HUES6 (cell line): ENCODE results near the gene DVL3.

Experiments used
- H3K27ac ChIP-seq: 2 replicates; pipeline ENCODE4 v1.7.0; 2013; ENCODE audit warnings: low read depth, mild to moderate bottlenecking, low read length, inconsistent platforms
- H3K27me3 ChIP-seq: 2 replicates; pipeline ENCODE4 v1.6.1; 2013; ENCODE audit warnings: low read length; ENCODE audit not compliant: control insufficient read depth, insufficient read depth
- H3K36me3 ChIP-seq: 2 replicates; pipeline ENCODE4 v1.6.1; 2013; ENCODE audit warnings: low read length; ENCODE audit not compliant: control insufficient read depth, insufficient read depth
- H3K4me1 ChIP-seq: 2 replicates; pipeline ENCODE4 v1.6.1; 2013; ENCODE audit warnings: low read length; ENCODE audit not compliant: control insufficient read depth, insufficient read depth
- H3K4me3 ChIP-seq: 2 replicates; pipeline ENCODE4 v1.5.1; 2013; ENCODE audit warnings: low read depth, low read length
- H3K9ac ChIP-seq: one replicate; pipeline ENCODE4 v1.6.1; 2013; ENCODE audit warnings: mild to moderate bottlenecking, low read length
- H3K9me3 ChIP-seq: 2 replicates; pipeline ENCODE4 v1.6.1; 2013; ENCODE audit warnings: low read depth, low read length; ENCODE audit not compliant: control insufficient read depth, insufficient read depth

DVL3 gene

DNA sequence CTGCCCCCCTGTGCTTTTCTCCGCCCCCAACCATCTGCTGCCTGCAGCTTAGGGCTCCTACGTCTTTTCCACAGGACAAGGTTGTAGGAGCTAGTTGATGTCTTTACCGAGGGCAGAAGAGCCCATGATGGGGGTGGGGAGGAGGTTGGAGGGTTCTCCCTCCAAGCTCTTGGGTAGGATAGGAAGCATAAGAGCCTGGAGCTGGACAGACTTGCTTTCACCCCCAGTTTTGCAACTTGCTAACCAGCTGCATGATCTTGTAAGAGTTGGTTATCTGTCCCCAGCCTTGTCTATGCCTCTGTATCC is 31.7 kb downstream of the DVL3 start:
- Histone ChIP-seq H3K4me1 (peaks cover 19% of the 10 kb centered on the region), H3K27ac (no peak overlapping the region)

DNA sequence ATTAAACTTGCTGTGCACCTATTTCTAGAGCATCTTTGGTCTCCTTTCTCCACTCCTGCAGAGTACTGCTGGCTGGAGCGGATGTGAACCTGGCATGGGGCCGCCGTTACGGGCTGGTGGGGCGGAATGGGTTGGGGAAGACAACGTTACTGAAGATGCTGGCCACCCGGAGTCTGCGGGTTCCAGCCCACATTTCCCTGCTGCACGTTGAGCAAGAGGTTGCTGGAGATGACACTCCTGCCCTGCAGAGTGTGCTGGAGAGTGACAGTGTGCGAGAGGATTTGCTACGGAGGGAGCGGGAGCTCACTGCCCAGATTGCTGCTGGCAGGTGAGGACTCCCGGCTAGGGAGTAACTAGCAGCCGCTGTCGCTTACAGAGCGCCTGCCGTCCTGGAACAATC is 32.9 kb downstream of the DVL3 start:
- Histone ChIP-seq H3K27me3 (no peaks in the 10 kb centered on the region), H3K27ac (no peak overlapping the region), H3K4me3 (no peak overlapping the region), H3K9ac (no peak overlapping the region), H3K36me3 (peaks cover 73% of the 10 kb centered on the region), H3K9me3 (no peaks in the 10 kb centered on the region), H3K4me1 (peaks cover 19% of the 10 kb centered on the region)

More for the DNA sequence above, 31.7 kb downstream of the DVL3 start:
- H3K9me3 ChIP-seq, result no peaks in the 10 kb centered on the region
- peak overlapping the region; percentile 91 for H3K9ac ChIP-seq
- peak overlapping the region; percentile 95 for H3K4me3 ChIP-seq
- H3K27me3 ChIP-seq, result no peaks in the 10 kb centered on the region
- H3K36me3 ChIP-seq, result peaks cover 73% of the 10 kb centered on the region

DNA sequence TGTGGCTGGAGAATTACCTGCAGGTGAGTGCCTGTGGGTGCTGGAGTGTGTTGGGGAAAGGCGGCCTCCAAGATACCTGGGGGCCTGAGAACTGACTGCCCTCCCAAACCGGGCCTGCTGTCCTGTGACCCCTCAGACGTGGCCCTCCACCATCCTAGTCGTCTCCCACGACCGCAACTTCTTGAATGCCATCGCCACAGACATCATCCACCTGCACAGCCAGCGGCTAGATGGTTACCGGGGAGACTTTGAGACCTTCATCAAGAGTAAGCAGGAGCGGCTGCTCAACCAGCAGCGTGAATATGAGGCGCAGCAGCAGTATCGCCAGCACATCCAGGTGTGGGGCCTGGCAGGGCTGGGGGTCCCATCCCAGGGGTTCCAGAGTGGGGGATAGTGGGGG is 34.2 kb downstream of the DVL3 start:
- no peaks in the 10 kb centered on the region for H3K27me3 ChIP-seq
- no peak overlapping the region for H3K9ac ChIP-seq
- H3K36me3 ChIP-seq, result peaks cover 73% of the 10 kb centered on the region
- H3K4me3 ChIP-seq, result no peak overlapping the region
- no peaks in the 10 kb centered on the region for H3K9me3 ChIP-seq
- no peak overlapping the region for H3K27ac ChIP-seq
- peaks cover 15% of the 10 kb centered on the region for H3K4me1 ChIP-seq

DNA sequence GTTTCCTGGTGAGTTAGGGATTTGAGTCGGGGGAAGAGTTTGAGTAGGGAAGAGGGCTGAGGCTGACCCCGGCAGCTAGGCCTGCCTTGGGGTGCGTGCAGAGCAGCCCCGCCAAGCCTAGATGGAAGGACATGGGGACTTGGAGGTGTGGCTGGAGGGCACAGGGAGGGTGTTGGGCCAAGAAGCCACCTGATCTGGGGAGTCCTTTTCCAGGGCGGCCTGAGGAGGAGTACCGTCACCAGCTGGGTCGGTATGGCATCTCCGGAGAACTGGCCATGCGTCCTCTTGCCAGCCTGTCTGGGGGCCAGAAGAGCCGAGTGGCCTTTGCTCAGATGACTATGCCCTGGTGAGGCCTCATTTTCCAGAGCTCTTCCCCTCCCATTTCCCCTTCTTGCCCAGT is 37.7 kb downstream of the DVL3 start:
- peaks cover 87% of the 10 kb centered on the region for H3K36me3 ChIP-seq
- H3K27me3 ChIP-seq, result no peaks in the 10 kb centered on the region
- H3K27ac ChIP-seq, result no peak overlapping the region
- no peaks in the 10 kb centered on the region for H3K9me3 ChIP-seq
- no peak overlapping the region for H3K4me3 ChIP-seq
- H3K9ac ChIP-seq, result no peak overlapping the region
- no peaks in the 10 kb centered on the region for H3K4me1 ChIP-seq

DNA sequence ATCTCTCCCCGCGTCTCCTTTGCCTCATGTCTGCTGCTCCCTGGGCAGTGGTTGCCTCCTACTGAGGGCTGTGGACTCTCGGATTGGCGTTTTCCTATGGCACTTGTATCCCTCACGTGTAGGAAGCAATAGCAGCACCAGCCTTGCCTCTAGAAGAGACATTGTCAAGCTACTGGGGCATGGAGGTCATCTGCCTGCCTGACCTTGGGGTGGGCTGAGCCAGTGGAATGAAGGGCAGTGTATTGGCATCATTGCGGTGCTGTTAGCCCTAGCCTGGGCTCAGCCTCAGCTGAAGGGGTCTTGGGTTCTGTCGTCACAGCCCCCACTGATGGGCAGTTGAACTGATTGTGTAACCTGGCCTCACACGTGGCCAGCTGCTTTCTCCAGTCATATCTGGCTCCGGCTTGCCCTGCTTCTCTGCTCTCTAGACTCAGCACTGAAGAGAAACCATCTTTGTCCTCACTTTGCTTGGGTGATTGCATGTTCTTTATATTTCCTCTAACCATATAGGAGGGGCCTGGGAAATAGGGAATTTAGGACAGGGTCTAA is 38.9 kb downstream of the DVL3 start:
- H3K9me3 ChIP-seq, result no peaks in the 10 kb centered on the region
- H3K9ac ChIP-seq, result no peak overlapping the region
- no peaks in the 10 kb centered on the region for H3K4me1 ChIP-seq
- H3K27me3 ChIP-seq, result no peaks in the 10 kb centered on the region
- no peak overlapping the region for H3K27ac ChIP-seq
- H3K4me3 ChIP-seq, result no peak overlapping the region
- H3K36me3 ChIP-seq, result peaks cover 75% of the 10 kb centered on the region

DNA sequence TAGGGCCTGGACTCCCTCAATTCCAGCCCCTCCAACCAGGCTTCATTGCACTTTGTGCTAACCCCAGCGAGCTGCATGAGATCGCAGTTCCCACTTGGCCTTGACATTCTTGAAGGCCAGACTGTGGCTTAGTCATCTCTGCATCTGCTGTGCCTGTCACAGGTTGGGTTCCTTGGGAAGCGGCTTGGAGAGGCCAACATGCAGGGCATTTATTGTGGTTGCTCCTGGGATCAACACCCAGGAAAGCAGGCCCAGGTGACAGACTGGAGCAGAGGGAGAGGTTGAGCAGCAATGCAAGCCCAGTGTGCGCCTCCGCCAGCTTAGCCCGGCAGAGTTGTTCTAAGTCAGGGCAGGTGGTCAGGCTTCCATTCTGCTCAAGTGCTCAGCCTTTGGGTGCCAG is 41.4 kb downstream of the DVL3 start:
- no peaks in the 10 kb centered on the region for H3K9me3 ChIP-seq
- H3K36me3 ChIP-seq, result peaks cover 51% of the 10 kb centered on the region
- H3K27ac ChIP-seq, result no peak overlapping the region
- H3K9ac ChIP-seq, result no peak overlapping the region
- H3K27me3 ChIP-seq, result no peaks in the 10 kb centered on the region
- no peak overlapping the region for H3K4me3 ChIP-seq
- no peaks in the 10 kb centered on the region for H3K4me1 ChIP-seq

DNA sequence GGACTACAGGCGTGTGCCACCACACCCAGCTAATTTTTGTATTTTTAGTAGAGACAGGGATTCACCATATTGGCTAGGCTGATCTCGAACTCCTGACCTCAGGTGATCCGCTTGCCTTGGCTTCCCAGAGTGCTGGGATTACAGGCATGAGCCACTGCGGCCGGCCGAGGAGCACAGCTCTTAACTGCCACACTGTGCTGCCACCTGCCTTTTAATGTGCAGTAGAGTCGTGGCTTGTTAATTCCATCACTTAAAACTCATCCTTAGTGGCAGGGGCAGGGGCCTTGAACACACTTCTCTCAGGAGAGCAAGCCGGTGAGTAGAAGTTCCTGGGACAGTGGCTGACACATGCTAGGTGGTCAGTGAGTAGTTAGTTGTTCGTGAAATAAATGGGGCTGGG is 43.3 kb downstream of the DVL3 start:
- peaks cover 31% of the 10 kb centered on the region for H3K36me3 ChIP-seq
- no peaks in the 10 kb centered on the region for H3K27me3 ChIP-seq
- H3K4me1 ChIP-seq, result no peaks in the 10 kb centered on the region
- H3K9ac ChIP-seq, result no peak overlapping the region
- H3K9me3 ChIP-seq, result no peaks in the 10 kb centered on the region
- no peak overlapping the region for H3K27ac ChIP-seq
- H3K4me3 ChIP-seq, result no peak overlapping the region

DNA sequence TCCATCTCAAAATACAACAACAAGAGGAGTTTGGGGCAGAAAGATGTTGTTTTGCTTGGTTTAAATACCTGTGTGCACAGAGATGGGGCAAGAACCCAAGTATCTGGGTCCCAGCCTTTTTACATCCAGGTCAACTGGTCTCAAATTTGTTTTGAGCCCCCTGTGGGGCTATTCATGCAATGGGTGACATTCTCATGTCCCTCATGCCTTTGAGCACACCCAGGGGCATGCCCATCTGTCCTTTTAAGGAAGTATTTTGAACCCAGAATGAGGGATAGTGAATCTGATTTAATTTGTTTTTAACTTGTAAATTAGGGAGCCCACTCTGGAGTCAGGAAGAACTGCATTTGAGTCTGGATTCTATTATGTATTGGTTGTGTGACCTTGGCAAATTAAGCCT is 45.6 kb downstream of the DVL3 start:
- H3K4me3 ChIP-seq, result no peak overlapping the region
- no peaks in the 10 kb centered on the region for H3K27me3 ChIP-seq
- H3K9me3 ChIP-seq, result no peaks in the 10 kb centered on the region
- no peak overlapping the region for H3K27ac ChIP-seq
- peaks cover 9% of the 10 kb centered on the region for H3K36me3 ChIP-seq
- no peaks in the 10 kb centered on the region for H3K4me1 ChIP-seq
- H3K9ac ChIP-seq, result no peak overlapping the region

DNA sequence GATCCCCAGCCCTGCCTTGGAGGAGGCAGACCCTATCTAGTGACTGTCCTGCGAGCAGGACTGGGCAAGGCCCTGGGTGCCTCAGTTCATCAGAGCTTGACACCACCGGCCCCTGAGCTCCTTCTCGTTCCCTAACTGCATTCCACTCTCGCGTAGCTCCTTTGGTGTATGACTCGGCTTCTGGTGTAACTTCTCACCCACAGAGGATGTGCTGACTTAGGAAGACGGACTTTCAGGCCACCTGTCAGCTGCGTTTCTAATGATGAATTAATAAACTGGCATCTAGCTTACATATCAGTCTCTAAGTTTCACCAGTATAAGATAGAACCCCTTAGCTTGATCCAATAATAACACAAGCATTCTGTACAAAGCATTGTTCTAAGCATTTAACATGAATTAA is 48.3 kb downstream of the DVL3 start:
- Histone ChIP-seq H3K4me1 (no peaks in the 10 kb centered on the region), H3K27me3 (no peaks in the 10 kb centered on the region; the same call in 1 of the 2 replicates), H3K4me3 (no peak overlapping the region), H3K9ac (no peak overlapping the region), H3K9me3 (no peaks in the 10 kb centered on the region), H3K36me3 (no peaks in the 10 kb centered on the region), H3K27ac (no peak overlapping the region)

DNA sequence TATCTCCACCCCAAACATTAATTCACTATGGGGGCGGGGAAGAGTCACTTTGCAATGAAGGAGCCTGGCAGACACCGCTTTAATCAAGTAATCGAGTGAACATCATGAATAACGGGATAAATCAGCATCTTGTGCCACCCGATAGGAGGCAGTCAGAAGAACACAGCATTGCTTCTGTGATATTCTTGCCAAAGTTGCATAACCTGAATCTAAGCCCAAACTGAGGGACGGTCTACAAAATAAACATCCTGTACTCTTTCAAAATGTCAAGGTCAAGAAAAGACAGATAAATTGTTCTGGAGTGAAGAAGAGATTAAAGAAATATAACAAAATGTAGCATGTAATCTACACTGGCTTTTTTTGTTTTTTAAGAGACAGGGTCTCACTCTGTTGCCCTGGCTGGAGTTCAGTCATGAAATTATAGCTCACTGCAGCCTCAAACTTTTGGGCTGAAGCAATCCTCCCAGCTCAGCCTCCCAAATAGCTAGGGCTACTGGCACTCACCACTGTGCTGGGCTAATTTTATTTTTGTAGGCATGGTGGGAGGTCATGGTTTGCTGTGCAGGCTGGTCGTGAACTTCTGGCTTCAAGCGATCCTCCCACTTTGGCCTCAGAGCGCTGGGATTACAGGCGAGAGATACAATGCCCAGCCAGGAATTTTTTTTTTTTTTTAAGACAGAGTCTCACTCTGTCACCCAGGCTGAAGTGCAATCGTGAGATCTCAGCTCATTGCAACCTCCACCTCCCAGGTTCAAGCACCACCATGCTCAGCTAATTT is 54.2 kb downstream of the DVL3 start:
- H3K27ac ChIP-seq, result no peak overlapping the region
- no peak overlapping the region for H3K9ac ChIP-seq
- no peaks in the 10 kb centered on the region for H3K4me1 ChIP-seq
- no peak overlapping the region for H3K4me3 ChIP-seq
- no peaks in the 10 kb centered on the region; the same call in 1 of the 2 replicates for H3K27me3 ChIP-seq
- H3K9me3 ChIP-seq, result no peaks in the 10 kb centered on the region
- no peaks in the 10 kb centered on the region for H3K36me3 ChIP-seq

DNA sequence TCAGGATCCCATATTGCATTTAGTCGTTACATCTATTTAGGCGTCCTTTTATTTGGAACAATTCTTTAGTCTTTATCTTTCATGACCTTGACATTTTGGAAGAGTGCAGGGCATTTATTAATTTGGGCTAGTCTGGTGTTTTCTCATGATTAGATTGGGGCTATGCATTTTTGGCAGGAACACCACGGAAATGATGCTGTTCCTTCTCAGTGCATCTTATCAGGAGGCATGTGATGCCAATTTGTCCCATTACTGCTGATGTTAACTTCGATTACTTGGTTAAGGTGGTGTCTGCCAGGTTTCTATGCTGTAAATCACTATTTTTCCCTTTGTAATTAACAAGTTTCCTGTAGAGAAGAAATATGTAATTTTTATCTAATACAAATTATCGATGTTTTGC is 56.1 kb downstream of the DVL3 start:
- no peaks in the 10 kb centered on the region; the same call in 1 of the 2 replicates for H3K27me3 ChIP-seq
- no peaks in the 10 kb centered on the region for H3K4me1 ChIP-seq
- H3K4me3 ChIP-seq, result no peak overlapping the region
- no peak overlapping the region for H3K9ac ChIP-seq
- no peak overlapping the region for H3K27ac ChIP-seq
- no peaks in the 10 kb centered on the region for H3K9me3 ChIP-seq
- H3K36me3 ChIP-seq, result no peaks in the 10 kb centered on the region
